IMR-90 (cell line): Measurements from ENCODE around the gene DLL4.

Source experiments
- MAFK ChIP-seq: IDR thresholded peaks from 2 replicates; pipeline ENCODE4 v1.6.1; 2012; ENCODE audit warnings: low read depth, low read length, improper control_type of control experiment
- POLR2A ChIP-seq: IDR thresholded peaks from 2 replicates; pipeline ENCODE4 v1.6.1; 2012; ENCODE audit warnings: mild to moderate bottlenecking, low read depth, low read length
- RCOR1 ChIP-seq: IDR thresholded peaks from 2 replicates; pipeline ENCODE4 v1.6.1; 2012; ENCODE audit warnings: mild to moderate bottlenecking, low read length, improper control_type of control experiment; ENCODE audit not compliant: insufficient replicate concordance
- RFX5 ChIP-seq: IDR thresholded peaks from 2 replicates; pipeline ENCODE4 v1.8.0; 2012; ENCODE audit warnings: low read depth, mild to moderate bottlenecking, low read length, moderate library complexity
- SMC3 ChIP-seq: fragments of 150-350 bp; IDR thresholded peaks from 2 replicates; pipeline ENCODE4 v1.6.1; 2016; ENCODE audit warnings: low read depth, mild to moderate bottlenecking, antibody characterized with exemption, low read length, moderate library complexity
- TF ChIP-seq, protein P1 (sequence below): conservative IDR thresholded peaks from 2 replicates; pipeline ENCODE4 v1.5.1; 2012; ENCODE audit warnings: mild to moderate bottlenecking, low read depth, low read length, improper control_type of control experiment

DNA sequence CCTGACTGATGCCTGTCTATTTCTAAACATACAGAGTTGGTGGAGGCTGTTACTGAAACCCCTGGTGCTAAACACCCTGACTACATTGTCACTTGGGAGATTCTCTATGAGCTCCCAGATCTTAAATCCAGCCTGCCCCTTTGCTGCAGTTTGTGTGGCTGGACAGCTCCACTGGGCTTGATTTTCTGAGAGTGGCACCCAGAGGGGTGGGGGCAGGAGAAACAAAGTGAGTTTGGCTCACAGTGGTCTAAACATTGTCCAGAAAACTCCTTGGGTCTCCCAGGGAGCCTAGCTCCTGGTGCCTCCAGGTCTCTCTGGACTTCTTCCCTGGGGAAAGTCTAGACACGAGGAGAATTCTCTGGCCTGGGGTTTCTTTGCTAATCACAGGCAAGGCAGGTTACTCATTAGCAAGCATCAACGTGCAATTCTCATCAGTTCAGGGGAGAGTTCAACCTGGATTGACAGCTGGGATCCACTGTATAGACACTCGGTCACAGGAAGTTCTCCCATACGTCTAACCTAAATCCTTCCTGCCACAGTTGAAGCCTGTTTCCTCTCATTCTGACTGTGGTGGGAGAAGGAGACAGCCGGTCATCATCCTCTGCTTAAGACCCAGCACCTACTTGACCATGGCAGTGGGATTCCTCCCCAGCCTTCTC, 7.1 kb upstream of the DLL4 start:
- TF ChIP-seq, protein P1, sequence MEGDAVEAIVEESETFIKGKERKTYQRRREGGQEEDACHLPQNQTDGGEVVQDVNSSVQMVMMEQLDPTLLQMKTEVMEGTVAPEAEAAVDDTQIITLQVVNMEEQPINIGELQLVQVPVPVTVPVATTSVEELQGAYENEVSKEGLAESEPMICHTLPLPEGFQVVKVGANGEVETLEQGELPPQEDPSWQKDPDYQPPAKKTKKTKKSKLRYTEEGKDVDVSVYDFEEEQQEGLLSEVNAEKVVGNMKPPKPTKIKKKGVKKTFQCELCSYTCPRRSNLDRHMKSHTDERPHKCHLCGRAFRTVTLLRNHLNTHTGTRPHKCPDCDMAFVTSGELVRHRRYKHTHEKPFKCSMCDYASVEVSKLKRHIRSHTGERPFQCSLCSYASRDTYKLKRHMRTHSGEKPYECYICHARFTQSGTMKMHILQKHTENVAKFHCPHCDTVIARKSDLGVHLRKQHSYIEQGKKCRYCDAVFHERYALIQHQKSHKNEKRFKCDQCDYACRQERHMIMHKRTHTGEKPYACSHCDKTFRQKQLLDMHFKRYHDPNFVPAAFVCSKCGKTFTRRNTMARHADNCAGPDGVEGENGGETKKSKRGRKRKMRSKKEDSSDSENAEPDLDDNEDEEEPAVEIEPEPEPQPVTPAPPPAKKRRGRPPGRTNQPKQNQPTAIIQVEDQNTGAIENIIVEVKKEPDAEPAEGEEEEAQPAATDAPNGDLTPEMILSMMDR = no peak
- TF ChIP-seq POLR2A (no peak), MAFK (no peak), RCOR1 (no peak), SMC3 (no peak), RFX5 (no peak)
